Left ventricle myocardium superior (tissue), 1 donor: ENCODE results near the gene ARHGAP40. TPM values are rescaled to one million over a fixed set of nuclear protein-coding genes. Genes with fewer than 3 reads are reported as not detected.
A peak's percentile ranks its signal among the peaks of the same experiment; 100 is the strongest.

Source experiments
- ATAC-seq: fragments of 200-7000 bp; cut with Tn5 transposase; one replicate; pipeline ENCODE4 v1.9.1; 2020; ENCODE audit warnings: mild to moderate bottlenecking, moderate library complexity
- DNase-seq: peaks from one replicate; pipeline ENCODE4 v3.0.0-alpha.2; 2020
- intact Hi-C: fragments of 100-400 bp; cut with micrococcal nuclease; formaldehyde crosslinking; loops from one replicate; pipeline ENCODE4 v1.11.0; 2022
- total RNA-seq: library from RNA; stranded (reverse); fragmentation: NEBNext Ultra II Directional; extraction: Animal tissue kit (Norgen Biotek cat#: 25700); gene quantifications from one replicate; pipeline ENCODE4 v1.2.1, GENCODE V29; 2021
- donor health status: DM: no; HTN: yes; CAD: no; lungs with severe emphysema.

Gene ARHGAP40
- total RNA-seq, 1 donor from 2014 or later = not detected

DNA sequence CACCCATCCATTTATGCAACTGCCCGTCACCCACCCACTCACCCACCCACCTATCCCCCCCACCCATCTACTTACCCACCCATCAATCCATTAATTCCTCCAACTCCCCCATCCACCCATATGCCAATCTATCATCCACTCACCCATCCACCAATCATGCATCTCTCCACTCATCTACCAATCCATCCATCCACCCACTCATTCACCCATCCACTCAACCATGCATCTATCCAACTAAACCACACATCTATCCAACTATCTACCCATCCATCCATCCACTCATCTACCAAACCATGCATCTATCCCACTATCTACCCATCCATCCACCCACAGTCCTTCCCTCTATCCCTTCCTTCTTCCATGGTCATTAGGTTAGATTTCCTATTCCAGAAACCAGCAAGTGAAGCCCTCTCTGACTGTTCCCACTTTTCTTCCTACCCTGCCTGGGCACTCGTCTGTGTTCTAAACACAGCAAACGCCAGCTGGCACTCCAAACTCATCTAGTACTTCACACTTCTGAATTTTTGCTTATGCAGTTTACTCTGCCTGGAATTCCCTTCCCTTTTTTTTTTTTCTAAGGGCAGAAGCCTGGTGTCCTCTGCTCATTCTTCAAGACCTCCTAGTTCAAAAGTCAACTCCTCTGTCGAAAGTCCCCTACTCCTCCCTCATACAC is 43.1 kb downstream of the ARHGAP40 start:
- DNase-seq (no peak), ATAC-seq (no peak)
- intact Hi-C loops = loop anchor here (5.0 kb wide), 1 partner anchor 108 kb away; no protein-coding TSS in a partner anchor

GRCh38 chr20:38645351-38645750 is 43.7 kb downstream of the ARHGAP40 start:
- DNase-seq = no peak
- intact Hi-C loops = loop anchor here (5.0 kb wide), 1 partner anchor 107 kb away; no protein-coding TSS in a partner anchor
- ATAC-seq = no peak

DNA sequence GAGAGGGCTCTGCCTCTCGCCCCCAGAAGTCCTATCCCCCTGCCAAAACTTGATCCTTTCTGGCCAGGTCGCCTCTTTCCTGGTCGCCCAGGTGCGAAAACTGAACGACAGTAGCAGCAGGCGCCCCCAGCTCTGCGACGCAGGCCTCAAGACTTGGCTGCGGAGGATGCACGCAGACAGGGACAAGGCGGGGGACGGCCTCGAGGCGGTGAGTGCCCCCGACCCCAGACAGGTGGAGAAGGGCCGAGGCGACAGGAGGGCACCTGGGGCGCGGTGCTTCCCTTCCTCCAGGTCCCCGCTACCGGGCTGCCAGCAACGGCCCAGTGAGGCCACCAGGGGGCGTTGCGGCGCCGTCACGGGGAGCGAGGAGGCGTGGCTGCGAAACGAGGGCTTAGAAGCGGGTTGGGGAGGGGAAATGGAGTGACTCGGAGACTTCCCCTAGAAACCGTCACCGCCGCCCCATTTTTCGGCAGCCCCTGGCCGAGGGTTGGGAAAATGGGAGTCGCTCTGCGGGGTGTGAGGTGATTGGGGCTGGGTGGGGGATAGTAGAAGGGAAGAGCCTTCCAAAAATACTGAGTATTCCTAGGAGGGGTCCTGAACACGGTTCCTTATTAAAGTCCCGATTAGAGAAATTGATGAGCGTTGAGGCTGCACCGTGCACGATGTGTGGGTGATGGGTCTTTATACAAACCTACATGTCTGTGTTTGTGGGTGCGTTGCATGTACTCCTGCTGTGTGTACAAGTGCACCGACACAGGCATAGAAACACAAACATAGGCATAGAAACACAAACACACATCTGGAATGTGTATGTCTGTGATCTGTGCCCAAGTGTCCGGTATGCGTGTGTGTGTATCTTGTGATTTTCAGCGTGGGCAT is 44.6 kb downstream of the ARHGAP40 start:
- ATAC-seq = peak; percentile 94
- intact Hi-C loops = loop anchor here (5.0 kb wide), 1 partner anchor 106 kb away; no protein-coding TSS in a partner anchor
- DNase-seq = peak; percentile 81

DNA sequence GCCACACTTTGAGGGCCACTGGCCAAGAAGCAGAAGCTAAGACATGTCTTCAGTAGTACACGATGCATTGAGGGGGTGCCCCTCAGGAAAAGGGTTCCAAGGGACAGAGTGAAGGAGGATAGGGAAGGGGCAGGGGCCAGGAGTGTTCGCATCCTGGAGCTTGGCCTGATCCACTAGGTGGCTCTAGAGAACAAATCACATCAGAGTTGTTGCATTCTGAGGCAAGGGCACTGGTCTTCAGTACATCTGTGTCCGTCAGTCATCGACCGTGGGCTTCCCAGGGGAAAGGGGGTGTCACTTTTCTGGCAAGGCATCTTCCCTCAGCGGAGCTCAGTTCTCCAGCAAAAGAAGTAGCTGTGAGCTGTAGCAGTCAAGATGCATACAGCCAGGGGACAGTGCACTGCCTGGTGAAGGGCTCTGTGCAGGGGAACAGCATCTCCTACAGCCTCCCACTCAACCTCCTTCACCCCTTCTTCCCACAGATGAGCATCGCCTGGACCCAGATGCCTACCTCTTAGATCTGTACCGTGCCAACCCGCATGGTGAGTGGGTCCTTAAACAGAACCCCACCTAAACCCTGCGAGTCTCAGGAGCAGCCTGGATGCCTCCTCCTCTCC is 47.8 kb downstream of the ARHGAP40 start:
- ATAC-seq (peak; percentile 58), DNase-seq (no peak)
- intact Hi-C loops = loop anchor here (5.0 kb wide), 1 partner anchor 103 kb away; no protein-coding TSS in a partner anchor

GRCh38 chr20:38650010-38650409 is 48.4 kb downstream of the ARHGAP40 start:
- ATAC-seq (no peak), DNase-seq (no peak)
- intact Hi-C loops = no loop called here

GRCh38 chr20:38651154-38651553 is 49.5 kb downstream of the ARHGAP40 start:
- intact Hi-C loops = no loop called here
- no peak for ATAC-seq
- no peak for DNase-seq

GRCh38 chr20:38651562-38651961 is 50.0 kb downstream of the ARHGAP40 start:
- intact Hi-C loops = no loop called here
- no peak for DNase-seq
- ATAC-seq = no peak

GRCh38 chr20:38652995-38653394 is 51.4 kb downstream of the ARHGAP40 start:
- ATAC-seq = no peak
- no peak for DNase-seq
- intact Hi-C loops = no loop called here

DNA sequence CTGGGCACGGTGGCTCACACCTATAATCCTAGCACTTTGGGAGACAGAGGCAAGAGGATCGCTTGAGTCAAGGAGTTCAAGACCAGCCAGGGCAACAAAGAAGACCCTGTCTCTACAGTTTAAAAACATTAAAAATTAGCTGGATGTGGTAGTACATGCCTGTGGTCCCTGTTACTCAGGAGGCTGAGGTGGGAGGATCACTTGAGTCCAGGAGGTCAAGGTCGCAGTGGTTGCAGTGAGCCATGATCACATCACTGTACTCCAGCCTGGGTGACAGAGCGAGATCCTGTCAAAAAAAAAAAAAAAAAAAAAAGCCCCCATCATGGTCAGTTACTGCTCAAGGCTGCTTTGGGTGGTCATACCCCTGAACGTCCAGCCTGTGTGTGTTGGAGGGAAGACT is 55.8 kb downstream of the ARHGAP40 start:
- intact Hi-C loops = no loop called here
- ATAC-seq (no peak), DNase-seq (no peak)

GRCh38 chr20:38658879-38659596 is 57.4 kb downstream of the ARHGAP40 start:
- intact Hi-C loops = no loop called here
- ATAC-seq = peak; percentile 62
- no peak for DNase-seq

- no peak for ATAC-seq
- no peak for DNase-seq
- intact Hi-C loops = no loop called here
Observed at GRCh38 chr20:38659597-38659880, 57.9 kb downstream of the ARHGAP40 start.

DNA sequence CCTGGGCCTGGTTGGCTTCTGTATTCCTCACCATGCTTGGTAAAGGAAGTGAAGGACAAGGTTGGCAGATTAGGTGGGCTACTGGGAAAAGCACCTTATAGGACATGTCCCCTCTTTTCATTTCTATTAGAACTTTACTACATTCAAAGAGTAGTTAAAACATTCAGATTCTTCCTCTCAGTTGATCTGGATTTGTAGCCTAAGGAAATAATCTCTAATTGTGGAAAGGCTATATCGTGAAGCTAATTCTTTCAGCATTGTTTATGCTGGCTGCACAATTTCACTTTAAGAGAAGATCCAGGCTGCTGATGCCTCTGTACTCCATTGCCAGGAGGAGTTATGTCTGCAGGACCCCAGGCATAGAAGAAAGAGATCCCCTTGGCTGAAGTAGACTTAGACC is 58.8 kb downstream of the ARHGAP40 start:
- no peak for DNase-seq
- intact Hi-C loops = no loop called here
- ATAC-seq = no peak

DNA sequence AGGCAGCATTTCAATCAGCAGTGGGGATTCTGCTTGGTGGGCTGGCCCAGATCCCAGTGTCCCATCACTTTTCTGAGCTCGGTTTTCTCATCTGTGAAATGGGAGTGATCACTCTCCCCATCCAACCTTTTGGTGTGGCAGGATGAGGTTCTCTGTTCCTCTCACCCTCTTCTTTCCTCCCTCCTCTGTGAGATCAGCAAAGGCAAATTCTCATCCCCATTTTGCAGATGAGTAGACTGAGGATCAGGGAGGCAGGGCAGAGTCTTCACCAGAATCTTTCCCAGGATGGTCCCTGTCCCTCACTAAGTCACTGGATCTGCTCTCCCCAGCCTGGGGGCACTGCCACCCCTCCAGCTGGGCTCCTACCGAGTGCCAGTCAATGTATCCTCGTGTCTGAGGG is 62.1 kb downstream of the ARHGAP40 start:
- intact Hi-C loops = no loop called here
- ATAC-seq (no peak), DNase-seq (no peak)

GRCh38 chr20:38664284-38664683 is 62.7 kb downstream of the ARHGAP40 start:
- DNase-seq (no peak), ATAC-seq (no peak)
- intact Hi-C loops = no loop called here

- intact Hi-C loops = no loop called here
Observed at GRCh38 chr20:38665094-38665493, 63.5 kb downstream of the ARHGAP40 start.

GRCh38 chr20:38665506-38666285 is 64.1 kb downstream of the ARHGAP40 start:
- no peak for DNase-seq
- ATAC-seq = no peak
- intact Hi-C loops = no loop called here

More at GRCh38 chr20:38665094-38665493, 63.5 kb downstream of the ARHGAP40 start:
- no peak for ATAC-seq
- DNase-seq = no peak

DNA sequence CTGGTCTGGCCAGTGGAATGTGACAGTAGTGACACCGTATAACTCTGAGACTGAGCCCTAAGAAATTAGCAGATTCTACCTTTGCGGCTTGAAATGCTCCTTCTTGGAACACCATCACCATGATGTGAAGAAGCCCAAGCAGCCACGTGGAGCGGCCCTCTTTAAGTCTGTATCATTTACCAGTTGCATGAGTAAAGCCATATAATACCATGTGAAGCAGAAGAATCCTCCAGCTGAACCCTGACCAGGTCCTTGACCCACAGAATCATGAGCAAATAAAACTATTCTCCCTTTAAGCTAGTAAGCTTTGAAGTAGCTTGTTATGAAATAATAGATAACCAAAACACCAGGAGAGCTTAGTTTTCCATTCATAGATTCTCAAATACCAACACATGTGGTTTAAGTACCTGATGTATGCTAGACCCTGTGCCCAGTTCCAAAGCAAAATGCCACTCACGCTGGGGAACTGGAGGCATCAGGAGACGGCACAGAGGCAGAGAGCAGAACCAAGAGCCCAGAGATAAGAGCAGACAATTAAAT is 65.9 kb downstream of the ARHGAP40 start:
- ATAC-seq = no peak
- intact Hi-C loops = no loop called here
- DNase-seq = no peak

- ATAC-seq (no peak), DNase-seq (no peak)
- intact Hi-C loops = no loop called here
Observed at GRCh38 chr20:38669688-38670087, 68.1 kb downstream of the ARHGAP40 start.
